Spleen (tissue), 7 donors: Measurements from ENCODE around the gene NIBAN1.

Experiments
- POLR2A ChIP-seq, 3 donors: fragments of 450-650 bp; IDR thresholded peaks; one replicate each; pipeline ENCODE4 v1.5.1; 2017; ENCODE audit warnings: antibody characterized with exemption in 3 of 3, mild to moderate bottlenecking in 1 of 3
- TF ChIP-seq, protein P1 (sequence below), 11 experiments: fragments of 200-600 bp in 7 of 11; fragments of 450-650 bp in 4 of 11; sonication (generic) in 4 of 11; IDR thresholded peaks in 8 of 11; conservative IDR thresholded peaks in 3 of 11; 1 replicate in 7 of 11; 2 replicates in 4 of 11; pipeline versions ENCODE4 v1.4.0 to v1.8.0; 2016 to 2021; ENCODE audit warnings: antibody characterized with exemption in 11 of 11, inconsistent platforms in 4 of 11, mild to moderate bottlenecking in 1 of 11
- donor health status: DM: no; HTN: no; CAD: no; lungs with moderate emphysema.
- donor health status: DM: no; HTN: no; CAD: no.
- donor health status: DM: no; HTN: no; CAD: no.

DNA sequence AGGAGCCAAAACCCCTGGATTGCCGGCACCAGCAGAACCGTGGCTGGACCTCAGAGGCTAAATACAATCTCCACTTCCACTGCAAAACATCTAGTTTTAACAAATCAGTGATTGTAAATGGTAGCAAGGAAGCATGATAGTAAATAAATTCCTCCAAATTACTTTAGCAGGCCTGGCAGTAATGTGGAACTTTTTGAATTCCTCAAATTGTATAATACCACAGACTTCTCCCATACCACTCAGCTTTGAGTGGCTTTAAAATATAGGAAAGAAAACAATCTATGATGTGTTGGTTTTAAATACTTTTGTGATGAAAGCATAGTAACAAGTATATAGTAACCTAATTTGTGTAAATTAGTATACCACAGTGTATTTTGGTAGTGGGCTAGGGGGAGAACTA is 34.1 kb downstream of the NIBAN1 start:
- TF ChIP-seq, protein P1, sequence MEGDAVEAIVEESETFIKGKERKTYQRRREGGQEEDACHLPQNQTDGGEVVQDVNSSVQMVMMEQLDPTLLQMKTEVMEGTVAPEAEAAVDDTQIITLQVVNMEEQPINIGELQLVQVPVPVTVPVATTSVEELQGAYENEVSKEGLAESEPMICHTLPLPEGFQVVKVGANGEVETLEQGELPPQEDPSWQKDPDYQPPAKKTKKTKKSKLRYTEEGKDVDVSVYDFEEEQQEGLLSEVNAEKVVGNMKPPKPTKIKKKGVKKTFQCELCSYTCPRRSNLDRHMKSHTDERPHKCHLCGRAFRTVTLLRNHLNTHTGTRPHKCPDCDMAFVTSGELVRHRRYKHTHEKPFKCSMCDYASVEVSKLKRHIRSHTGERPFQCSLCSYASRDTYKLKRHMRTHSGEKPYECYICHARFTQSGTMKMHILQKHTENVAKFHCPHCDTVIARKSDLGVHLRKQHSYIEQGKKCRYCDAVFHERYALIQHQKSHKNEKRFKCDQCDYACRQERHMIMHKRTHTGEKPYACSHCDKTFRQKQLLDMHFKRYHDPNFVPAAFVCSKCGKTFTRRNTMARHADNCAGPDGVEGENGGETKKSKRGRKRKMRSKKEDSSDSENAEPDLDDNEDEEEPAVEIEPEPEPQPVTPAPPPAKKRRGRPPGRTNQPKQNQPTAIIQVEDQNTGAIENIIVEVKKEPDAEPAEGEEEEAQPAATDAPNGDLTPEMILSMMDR (IDR thresholded peaks at IDR 0.05 in 8 of 11, conservative IDR thresholded peaks at IDR 0.05 in 3 of 11) = no peak
- no peak for TF ChIP-seq POLR2A (IDR thresholded peaks at IDR 0.05)
